CD4-positive, alpha-beta T cell treated with Interleukin-2 at 100 ng/mL for 4 hours (primary cell): ENCODE measurements around the gene AMIGO2.
"Not testable (repeated sequence)": the region's sequence is repeated elsewhere in the genome, so short reads cannot be mapped to it uniquely, and the experiment has no call there.

ENCODE experiments used
- DNase-seq: peaks from one replicate; pipeline ENCODE4 v3.0.0-alpha.2; 2020; ENCODE audit warnings: low spot score

The AMIGO2 gene, protein sequence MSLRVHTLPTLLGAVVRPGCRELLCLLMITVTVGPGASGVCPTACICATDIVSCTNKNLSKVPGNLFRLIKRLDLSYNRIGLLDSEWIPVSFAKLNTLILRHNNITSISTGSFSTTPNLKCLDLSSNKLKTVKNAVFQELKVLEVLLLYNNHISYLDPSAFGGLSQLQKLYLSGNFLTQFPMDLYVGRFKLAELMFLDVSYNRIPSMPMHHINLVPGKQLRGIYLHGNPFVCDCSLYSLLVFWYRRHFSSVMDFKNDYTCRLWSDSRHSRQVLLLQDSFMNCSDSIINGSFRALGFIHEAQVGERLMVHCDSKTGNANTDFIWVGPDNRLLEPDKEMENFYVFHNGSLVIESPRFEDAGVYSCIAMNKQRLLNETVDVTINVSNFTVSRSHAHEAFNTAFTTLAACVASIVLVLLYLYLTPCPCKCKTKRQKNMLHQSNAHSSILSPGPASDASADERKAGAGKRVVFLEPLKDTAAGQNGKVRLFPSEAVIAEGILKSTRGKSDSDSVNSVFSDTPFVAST

DNA sequence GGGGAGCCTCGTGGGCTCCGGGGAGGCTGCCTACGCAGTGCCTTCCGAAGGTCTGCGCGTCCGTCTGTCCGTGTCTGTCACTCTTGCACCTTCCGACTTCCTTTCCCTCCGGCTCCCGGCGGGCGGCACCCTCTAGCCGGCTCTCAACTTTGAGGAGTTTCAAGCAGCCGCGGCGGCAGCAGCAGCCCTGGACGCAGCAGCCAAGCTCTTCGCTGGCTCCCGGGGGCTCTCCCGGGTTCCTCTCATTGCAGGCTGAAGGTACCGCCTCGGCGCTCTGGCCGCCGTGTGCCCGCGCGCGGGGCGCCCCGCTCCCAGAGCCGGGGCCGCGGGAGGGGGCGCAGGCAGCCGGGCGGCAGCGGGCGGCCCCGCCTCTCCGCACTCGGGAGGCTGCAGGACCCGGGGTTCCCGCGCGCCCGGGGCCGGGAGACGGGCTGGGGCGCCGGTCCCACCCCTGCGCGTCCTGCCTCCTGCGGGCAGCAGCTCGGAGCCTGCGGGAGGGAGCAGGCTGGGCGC, at the start of gene AMIGO2, which contains the start of gene PCED1B:
TSS of gene AMIGO2 (minus strand) at position 492 of the 513 bp plus-strand sequence. CDS start 957 bp downstream, outside the sequence.
TSS of gene PCED1B (plus strand) at position 154 of the 513 bp plus-strand sequence. CDS start 155,443 bp downstream, outside the sequence.
- DNase-seq = peak; percentile 68

DNA sequence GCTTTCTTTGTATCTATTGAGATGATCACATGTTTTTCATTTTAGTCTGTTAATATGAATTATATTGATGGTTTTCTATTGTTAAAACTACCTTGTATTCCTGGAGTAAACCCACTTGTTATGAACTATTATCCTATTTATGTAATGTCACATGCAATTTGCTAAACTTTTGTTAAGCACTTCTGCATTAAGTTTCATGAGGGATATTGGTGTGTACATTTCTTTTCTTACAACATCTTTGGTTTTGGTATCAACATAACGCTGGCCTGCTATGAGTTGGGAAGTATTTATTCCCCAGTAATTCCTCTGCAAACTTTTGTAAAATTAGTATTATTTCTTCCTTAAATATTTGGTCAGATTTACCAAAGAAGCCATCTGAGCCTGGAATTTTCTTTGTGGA, 46.5 kb upstream of the AMIGO2 start:
- DNase-seq = no peak

GRCh38 chr12:47124451-47124850, 44.7 kb upstream of the AMIGO2 start:
- DNase-seq = no peak

GRCh38 chr12:47123730-47124129, 44.0 kb upstream of the AMIGO2 start:
- DNase-seq = no peak

DNA sequence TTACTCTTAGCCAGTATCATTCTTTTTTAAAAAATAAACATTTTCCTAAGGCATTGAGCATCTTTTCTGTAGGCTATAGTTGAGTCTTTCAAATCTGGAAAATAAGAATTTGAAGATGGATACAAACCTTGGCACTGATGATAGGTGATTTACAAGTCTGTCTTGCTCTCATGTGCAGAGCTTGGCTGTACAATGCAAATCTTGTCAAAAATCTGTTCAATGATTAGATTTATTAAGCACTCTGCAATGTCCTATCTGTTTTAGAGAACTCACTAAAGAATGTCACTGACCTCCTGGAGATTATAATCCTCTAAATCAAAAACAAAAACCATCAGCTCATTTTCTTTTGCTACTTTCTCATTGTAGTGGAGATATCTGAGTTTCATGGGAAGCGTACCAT, 42.8 kb upstream of the AMIGO2 start:
- no peak for DNase-seq

DNA sequence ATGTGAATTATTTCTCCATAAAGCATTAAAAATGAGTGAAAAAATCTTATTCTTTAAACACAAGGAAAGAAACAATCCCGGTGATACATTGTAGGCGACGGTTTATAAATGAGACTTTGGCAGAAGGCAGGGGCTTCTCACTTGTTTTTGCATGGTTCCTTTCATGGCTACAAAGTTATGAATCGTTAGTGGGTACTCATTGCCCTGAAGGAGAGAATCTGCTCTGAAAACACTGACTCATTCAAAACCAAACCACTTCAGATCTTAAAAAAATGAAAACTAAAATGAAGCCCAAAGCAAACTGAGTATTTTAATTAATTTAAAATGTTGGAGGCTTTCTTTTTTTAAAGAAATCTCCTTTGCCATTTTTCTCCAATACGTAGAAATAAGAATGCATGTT, 41.4 kb upstream of the AMIGO2 start:
- DNase-seq = no peak

DNA sequence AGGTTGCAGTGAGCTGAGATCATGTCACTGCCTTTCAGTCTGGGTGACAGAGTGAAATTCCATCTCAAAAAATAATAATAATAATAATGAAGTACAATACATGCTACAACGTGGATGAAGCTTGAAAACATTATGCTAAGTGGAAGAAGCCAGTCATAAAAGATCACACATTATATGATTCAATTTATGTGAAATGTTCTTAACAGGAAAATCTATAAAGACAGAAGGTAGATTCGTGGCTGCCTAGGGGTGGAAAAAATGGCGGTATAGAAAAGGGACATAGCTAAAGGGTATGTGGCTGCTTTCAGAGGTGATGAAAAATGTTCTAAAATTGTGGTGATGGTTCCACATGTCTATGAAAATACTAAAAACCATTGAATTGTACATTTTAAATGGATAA, 41.0 kb upstream of the AMIGO2 start:
- DNase-seq = no peak

DNA sequence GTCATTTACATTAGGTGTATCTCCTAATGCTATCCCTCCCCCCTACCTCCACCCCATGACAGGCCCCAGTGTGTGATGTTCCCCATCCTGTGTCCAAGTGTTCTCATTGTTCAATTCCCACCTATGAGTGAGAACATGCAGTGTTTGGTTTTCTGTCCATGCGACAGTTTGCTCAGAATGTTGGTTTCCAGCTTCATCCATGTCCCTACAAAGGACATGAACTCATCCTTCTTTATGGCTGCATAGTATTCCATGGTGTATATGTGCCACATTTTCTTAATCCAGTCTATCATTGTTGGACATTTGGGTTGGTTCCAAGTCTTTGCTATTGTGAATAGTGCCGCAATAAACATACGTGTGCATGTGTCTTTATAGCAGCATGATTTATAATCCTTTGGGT, 37.5 kb upstream of the AMIGO2 start:
- not testable (repeated sequence) for DNase-seq

DNA sequence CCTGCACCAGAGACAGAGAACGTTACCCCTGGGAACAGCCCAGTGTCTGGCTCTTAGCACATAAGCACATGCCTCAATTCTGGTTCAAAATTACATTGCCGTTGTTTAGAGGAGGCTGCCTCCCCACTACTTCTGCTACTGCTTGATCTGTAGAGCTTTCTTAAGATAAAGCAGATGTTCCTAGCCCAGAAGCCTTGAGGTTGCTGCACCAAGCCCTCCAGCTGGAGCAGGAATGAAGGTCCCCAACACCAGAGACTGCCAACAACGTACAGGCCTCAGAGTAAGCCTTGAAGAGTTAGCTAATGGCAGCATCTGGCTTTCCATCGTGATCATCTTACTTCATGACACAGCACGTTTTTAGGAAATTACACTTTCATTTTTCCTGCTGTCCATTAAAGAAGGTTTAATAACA, 34.7 kb upstream of the AMIGO2 start:
- no peak for DNase-seq

DNA sequence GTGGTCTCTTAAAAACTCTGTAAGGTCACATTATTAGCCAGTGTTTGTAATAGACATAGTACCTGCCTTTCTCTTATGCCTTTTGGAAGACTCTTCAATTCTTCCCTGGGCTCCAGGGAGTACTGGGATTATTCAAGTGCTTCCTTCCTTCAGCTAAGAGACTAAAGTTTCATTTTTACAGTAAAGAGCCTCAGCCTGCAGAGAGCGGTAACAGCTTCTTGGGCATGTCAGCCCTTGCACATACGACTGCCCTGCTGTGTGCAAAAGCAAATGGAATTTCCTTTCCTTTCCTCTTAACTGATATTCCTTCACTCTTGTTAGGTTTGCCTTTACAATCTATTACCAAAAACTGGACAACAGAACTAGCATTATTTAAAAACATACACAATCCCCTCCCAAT, 32.9 kb upstream of the AMIGO2 start:
- no peak for DNase-seq

DNA sequence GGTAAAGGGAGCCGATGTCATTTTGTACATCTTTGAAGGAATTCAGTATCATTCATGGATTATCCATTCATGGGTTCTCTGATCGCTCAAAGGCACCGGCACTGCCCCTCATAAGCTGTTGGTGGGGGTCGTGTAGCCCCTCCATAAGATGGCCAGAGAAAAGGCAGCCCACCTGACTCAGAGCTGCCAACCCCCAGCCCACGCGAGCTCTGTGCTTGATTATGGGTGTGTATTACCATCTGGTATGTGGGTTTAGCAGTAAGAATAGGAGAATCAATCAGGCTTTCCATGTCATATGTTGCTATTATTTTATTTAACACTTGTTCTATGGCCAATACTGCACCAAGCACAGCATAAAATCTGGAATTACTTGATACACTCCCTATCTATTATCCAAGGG, 32.1 kb upstream of the AMIGO2 start:
- no peak for DNase-seq

- DNase-seq = peak; percentile 18
Observed at GRCh38 chr12:47111392-47111778, 31.6 kb upstream of the AMIGO2 start.

GRCh38 chr12:47110718-47111391, 31.1 kb upstream of the AMIGO2 start:
- DNase-seq = peak; percentile 5

GRCh38 chr12:47110011-47110541, 30.3 kb upstream of the AMIGO2 start:
- no peak for DNase-seq

GRCh38 chr12:47107926-47108325, 28.2 kb upstream of the AMIGO2 start:
- DNase-seq = no peak

- no peak for DNase-seq
Observed at GRCh38 chr12:47107446-47107845, 27.7 kb upstream of the AMIGO2 start.

DNA sequence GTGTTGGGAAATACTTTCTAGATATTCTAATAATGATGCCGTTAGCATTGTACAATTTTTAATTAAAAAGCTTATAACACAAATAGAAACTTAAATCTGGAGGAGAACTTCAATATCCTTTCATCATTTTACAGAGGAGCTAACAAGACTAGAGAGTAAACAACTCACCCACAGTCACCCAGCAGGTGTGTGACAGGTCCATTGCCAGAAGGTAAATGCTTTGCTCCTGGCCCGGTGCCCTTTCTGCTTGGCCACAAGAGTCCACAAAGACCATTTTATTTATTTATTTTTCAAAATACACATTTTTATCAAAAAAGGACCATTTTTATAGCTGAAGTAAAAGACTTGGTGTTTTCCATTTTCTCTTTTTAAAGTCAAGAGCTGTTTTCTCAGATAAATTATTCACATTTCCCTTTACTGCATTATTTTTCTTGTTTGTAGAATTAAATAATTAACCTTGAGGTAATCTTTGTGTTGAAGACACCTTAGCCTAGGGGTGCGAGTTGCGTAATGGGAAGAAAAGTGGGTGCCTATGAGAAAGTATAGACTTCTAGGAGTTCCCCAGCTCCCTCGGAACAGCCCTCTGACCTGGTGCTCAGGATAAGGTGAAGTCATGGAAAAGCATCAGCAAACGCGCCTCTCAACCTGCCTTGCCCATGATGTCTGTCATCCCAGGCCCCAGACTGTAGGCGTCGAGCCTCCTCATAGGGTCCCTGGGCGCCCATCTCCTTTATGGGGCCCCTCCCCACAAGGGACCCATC, 26.3 kb upstream of the AMIGO2 start:
- DNase-seq = no peak

DNA sequence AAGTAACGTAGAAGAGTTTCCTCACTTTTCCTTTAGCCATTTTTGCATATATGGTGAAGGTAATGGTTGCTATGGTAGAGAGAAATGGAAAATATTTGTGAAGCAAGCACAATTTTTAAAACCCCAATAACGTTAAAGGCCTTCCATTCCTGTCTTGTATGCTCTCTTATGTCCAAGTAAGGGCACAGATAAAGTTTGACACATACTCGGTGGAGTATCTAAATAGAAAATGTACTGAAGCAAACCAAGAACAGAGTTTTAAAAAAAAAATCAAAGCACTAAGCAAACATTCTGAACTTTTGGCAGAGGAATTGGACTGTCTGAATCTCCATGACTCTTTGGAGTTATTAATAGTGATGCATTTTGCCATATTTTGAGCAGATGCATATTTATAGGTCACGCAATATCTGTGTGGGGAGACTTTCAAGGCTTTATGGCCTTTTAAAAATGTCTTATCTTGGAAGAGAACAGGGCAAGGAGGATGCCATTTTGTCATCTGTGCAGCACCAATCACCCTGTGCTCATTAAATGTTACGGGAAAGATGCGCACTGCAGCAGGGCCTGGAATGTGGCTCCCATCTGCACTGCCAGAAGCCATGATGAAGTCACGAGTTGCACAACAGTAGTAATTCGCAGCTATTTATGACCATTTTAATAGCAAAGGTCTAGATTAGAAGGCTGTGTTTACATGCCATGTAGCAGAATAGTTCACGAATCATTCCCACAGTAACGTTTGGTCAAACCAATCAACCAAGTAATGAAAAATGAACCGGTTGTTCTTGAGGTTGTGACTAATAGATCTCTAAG, 23.3 kb upstream of the AMIGO2 start:
- no peak for DNase-seq

- DNase-seq = no peak
Observed at GRCh38 chr12:47102406-47102805, 22.6 kb upstream of the AMIGO2 start.

DNA sequence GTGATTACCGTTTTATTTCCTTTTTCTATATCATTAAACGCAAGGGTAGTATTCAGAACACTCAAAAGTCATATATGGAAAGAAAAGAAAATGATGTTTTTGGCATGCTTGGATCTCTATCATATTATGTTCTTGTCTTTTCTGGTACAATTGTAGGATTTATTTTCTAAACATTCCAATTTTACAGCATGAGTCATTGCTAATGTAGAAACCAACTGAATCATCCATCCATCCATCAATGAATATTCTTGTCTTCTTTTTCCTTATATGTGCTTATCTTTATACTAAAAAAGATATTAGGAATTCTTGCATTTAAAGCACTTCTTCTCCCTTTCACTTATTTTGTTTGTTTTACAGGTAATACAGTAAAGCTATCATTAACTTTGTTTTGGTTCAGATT, 20.4 kb upstream of the AMIGO2 start:
- DNase-seq = no peak

DNA sequence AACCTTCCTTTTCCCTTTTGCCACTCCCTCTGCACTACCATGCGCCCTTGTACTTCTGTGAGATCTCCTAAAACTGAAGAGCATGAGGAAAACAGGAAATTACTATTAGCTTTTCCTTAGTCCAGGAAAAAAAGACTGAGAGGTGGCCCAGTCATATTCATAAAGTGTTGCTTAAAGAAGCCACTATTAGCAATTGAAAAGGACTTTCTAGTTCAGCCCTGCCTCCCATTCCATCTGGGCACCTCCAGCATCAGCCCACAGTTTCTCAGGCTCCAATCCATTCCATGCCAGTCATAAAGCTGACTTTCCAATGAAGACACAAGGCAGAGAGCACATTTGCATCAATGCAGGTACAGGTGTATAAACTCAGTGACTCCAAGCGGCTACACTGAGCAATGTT, 19.9 kb upstream of the AMIGO2 start:
- no peak for DNase-seq
